GM12878 (cell line): Measurements from ENCODE around the gene EPHA1. TPM values are rescaled to one million over a fixed set of nuclear protein-coding genes. Genes with fewer than 3 reads are reported as not detected.

Experiments used
- ATAC-seq: fragments of 200-7000 bp; cut with Tn5 transposase; 3 replicates; pipeline ENCODE4 v1.9.1; 2020; ENCODE audit warnings: mild to moderate bottlenecking, moderate library complexity
- BruUV-seq: library from RNA; stranded (reverse); fragments of 400-500 nt; replicated peaks from 2 replicates; lab custom pipeline; 2021; lab: Mats Ljungman, UMichigan
- CTCF ChIA-PET: fragments of 300-600 bp; sonication (Branson Sonifier 250); formaldehyde crosslinking; extraction: SDS; loops from one replicate; lab custom pipeline; 2021; ENCODE audit warnings: inconsistent platforms; lab: Yijun Ruan, JAX
- POLR2A ChIA-PET: fragments of 350-600 bp; formaldehyde crosslinking; extraction: SDS; loops from one replicate; lab custom pipeline; 2021; ENCODE audit warnings: inconsistent platforms; lab: Charles Lee
- RAD21 ChIA-PET: fragments of 300-600 bp; sonication (Branson Sonifier 250); formaldehyde crosslinking; loops from one replicate; lab custom pipeline; 2023; ENCODE audit warnings: antibody characterized with exemption; ENCODE audit not compliant: unreplicated experiment; lab: Charles Lee
- SMC1A ChIA-PET: fragments of 300-600 bp; sonication (Branson Sonifier 250); formaldehyde crosslinking; loops from one replicate; lab custom pipeline; 2023; ENCODE audit not compliant: unreplicated experiment, uncharacterized antibody; lab: Charles Lee
- DNase-seq: peaks from one replicate; pipeline ENCODE4 v3.0.0-alpha.2; 2011; ENCODE audit warnings: low read depth, low spot score
- FAIRE-seq: peaks from 3 replicates; lab custom pipeline; 2011; peaks lifted over from hg19 to GRCh38; lab: Jason Lieb, UNC
- H2AFZ ChIP-seq: 2 replicates; pipeline ENCODE4 v1.6.0; 2011; ENCODE audit warnings: low read depth, low read length, control low read depth; ENCODE audit not compliant: control insufficient read depth
- H3K27ac ChIP-seq: 2 replicates; pipeline ENCODE4 v1.5.1; 2011; ENCODE audit warnings: control low read depth; ENCODE audit not compliant: control insufficient read depth, insufficient read depth
- H3K27me3 ChIP-seq, 2 experiments: replicated peaks in 1 of 2; 2 replicates each; pipeline versions ENCODE4 v1.6.0 to v1.6.1; 2011; ENCODE audit warnings: low read length in 1 of 2; ENCODE audit not compliant: control insufficient read depth in 2 of 2, insufficient read depth in 2 of 2
- H3K36me3 ChIP-seq, 2 experiments: 2 replicates each; pipeline ENCODE4 v1.5.1; 2011; ENCODE audit warnings: low read length in 1 of 2; ENCODE audit not compliant: control insufficient read depth in 2 of 2, insufficient read depth in 2 of 2
- H3K4me1 ChIP-seq: 2 replicates; pipeline ENCODE4 v1.6.1; 2011; ENCODE audit warnings: mild to moderate bottlenecking, low read length, moderate library complexity, mixed read lengths; ENCODE audit not compliant: control insufficient read depth, insufficient read depth
- H3K4me2 ChIP-seq: 2 replicates; pipeline ENCODE4 v1.6.0; 2011; ENCODE audit warnings: control low read depth; ENCODE audit not compliant: control insufficient read depth, insufficient read depth
- H3K4me3 ChIP-seq: fragments of 200-600 bp; sonication (generic); 2 replicates; pipeline ENCODE4 v1.5.1; 2016
- H3K79me2 ChIP-seq: 2 replicates; pipeline ENCODE4 v1.6.0; 2011; ENCODE audit warnings: low read length; ENCODE audit not compliant: control insufficient read depth, insufficient read depth
- H3K9ac ChIP-seq: 2 replicates; pipeline ENCODE4 v1.8.0; 2011; ENCODE audit warnings: low read length, control low read depth, mixed read lengths; ENCODE audit not compliant: control insufficient read depth, insufficient read depth
- H3K9me3 ChIP-seq: replicated peaks from 3 replicates; pipeline ENCODE4 v1.5.1; 2011; ENCODE audit warnings: mild to moderate bottlenecking, low read length; ENCODE audit not compliant: control insufficient read depth, insufficient read depth
- H4K20me1 ChIP-seq: 2 replicates; pipeline ENCODE4 v1.6.0; 2011; ENCODE audit not compliant: control insufficient read depth, insufficient read depth
- CHD4 ChIP-seq: fragments of 200-600 bp; sonication (generic); IDR thresholded peaks from 2 replicates; pipeline ENCODE4 v1.6.1; 2016; ENCODE audit warnings: mild to moderate bottlenecking
- E4F1 ChIP-seq: fragments of 450-650 bp; IDR thresholded peaks from 2 replicates; pipeline ENCODE4 v1.6.1; 2018; ENCODE audit warnings: borderline replicate concordance, mild to moderate bottlenecking; ENCODE audit not compliant: partially characterized antibody
- HDGF ChIP-seq: fragments of 450-650 bp; IDR thresholded peaks from 2 replicates; pipeline ENCODE4 v1.6.1; 2016; ENCODE audit warnings: antibody characterized with exemption
- NR2C2 ChIP-seq: IDR thresholded peaks from 2 replicates; pipeline ENCODE4 v1.6.1; 2011; ENCODE audit warnings: borderline replicate concordance, low read depth; ENCODE audit not compliant: control insufficient read depth, insufficient read length
- NR2F1 ChIP-seq: fragments of 450-650 bp; conservative IDR thresholded peaks from 2 replicates; pipeline ENCODE4 v1.6.1; 2017; ENCODE audit warnings: mild to moderate bottlenecking
- STAT1 ChIP-seq: fragments of 450-650 bp; conservative IDR thresholded peaks from 2 replicates; pipeline ENCODE4 v1.6.1; 2014; ENCODE audit warnings: antibody characterized with exemption, mild to moderate bottlenecking
- ZSCAN29 ChIP-seq: fragments of 450-650 bp; IDR thresholded peaks from 2 replicates; pipeline ENCODE4 v1.6.1; 2017; ENCODE audit warnings: mild to moderate bottlenecking, moderate library complexity
- WGBS: methylation state at CpG from one replicate; pipeline ENCODE4 v1.1.6; 2016; ENCODE audit warnings: low lambda C conversion rate; ENCODE audit not compliant: insufficient replicate concordance, insufficient coverage; ENCODE audit errors: missing lambda C conversion rate; 5-methylcytosine and 5-hydroxymethylcytosine counted together
- in situ Hi-C: fragments of 300-500 bp; cut with MboI; formaldehyde crosslinking; loops from 9 replicates; pipeline ENCODE4 v1.14.3; 2018; ENCODE audit warnings: mixed read lengths
- intact Hi-C: fragments of 100-400 bp; cut with micrococcal nuclease; formaldehyde crosslinking; loops from one replicate; pipeline ENCODE4 v1.14.2; 2022; ENCODE audit not compliant: unreplicated experiment
- polyA plus RNA-seq, 11 experiments: library from polyadenylated mRNA; depleted of rRNA in 4 of 11; unstranded in 6 of 11; stranded (reverse) in 5 of 11; fragments of >200 nt; fragmentation: Nextera tagmentation in 4 of 11; fragmentation: Illumina TruSeq in 1 of 11; extraction: Ambion mirVana in 4 of 11; extraction: Trizol in 1 of 11; gene quantifications; 1 replicate in 1 of 11; 2 replicates in 10 of 11; pipeline versions ENCODE4 v1.2.1 to v1.2.3, GENCODE V29; 2011 to 2016; ENCODE audit warnings: inconsistent platforms in 2 of 11, missing spikeins in 2 of 11, low read depth in 1 of 11
- total RNA-seq, 4 experiments: library from RNA; depleted of rRNA in 3 of 4; stranded (reverse); fragments of >200 nt in 3 of 4; fragmentation: Illumina TruSeq in 1 of 4; extraction: Trizol in 1 of 4; gene quantifications; 2 replicates each; pipeline versions ENCODE4 v1.2.1 to v1.2.3, GENCODE V29; 2013 to 2021
- TF ChIP-seq, protein P1 (sequence below): IDR thresholded peaks from 2 replicates; pipeline ENCODE4 v1.6.1; 2011; ENCODE audit warnings: low read depth, mild to moderate bottlenecking, low read length, moderate library complexity, borderline replicate concordance; ENCODE audit errors: extremely low read depth

Gene EPHA1
- total and polyA plus RNA-seq, 10 of the 15 experiments (the other 5 are each of a cell fraction or from before 2014, with no cell fraction given), result 0.11 to 0.35 (median 0.24) TPM; not detected in 6

- in situ Hi-C loops (no loop called here), intact Hi-C loops (no loop called here)
- ChIA-PET POLR2A (no interaction called here), SMC1A (no interaction called here), CTCF (interaction anchor here (0.6 to 1.5 kb wide), 2 partner anchors 18 to 137 kb away, joined by 3 read pairs; no protein-coding TSS in a partner anchor), RAD21 (interaction anchor here (0.6 kb wide), 1 partner anchor 17 kb away, joined by 3 read pairs; no protein-coding TSS in a partner anchor)
- Histone ChIP-seq H4K20me1 (no peaks in the 10 kb centered on the region), H3K27ac (no peak overlapping the region), H3K4me1 (no peaks in the 10 kb centered on the region), H3K4me3 (no peak overlapping the region), H3K4me2 (no peak overlapping the region), H3K27me3 (no peaks in the 10 kb centered on the region), H3K79me2 (no peaks in the 10 kb centered on the region), H3K9ac (no peak overlapping the region), H3K9me3 (no peaks in the 10 kb centered on the region), H2AFZ (no peak overlapping the region), H3K36me3 (no peaks in the 10 kb centered on the region)
- ATAC-seq (no peak), DNase-seq (no peak), FAIRE-seq (no peak)
- WGBS, result 45% methylated on average over 16 of the region's 16 CpGs
- BruUV-seq, result no TSS peak
- no peak for TF ChIP-seq STAT1
Measured at GRCh38 chr7:143397710-143398530, 10.7 kb downstream of the EPHA1 start.

- SMC1A ChIA-PET, result interaction anchor here (1.2 to 1.5 kb wide), 2 partner anchors 12 to 13 kb away, joined by 3 read pairs; no protein-coding TSS in a partner anchor
- Histone ChIP-seq H3K4me1 (no peaks in the 10 kb centered on the region), H3K4me2 (no peak overlapping the region), H3K27ac (no peak overlapping the region), H3K9me3 (no peaks in the 10 kb centered on the region), H3K36me3 (no peaks in the 10 kb centered on the region; a peak in 1 of 4 replicates), H3K27me3 (no peaks in the 10 kb centered on the region), H4K20me1 (no peaks in the 10 kb centered on the region), H2AFZ (no peak overlapping the region), H3K79me2 (no peaks in the 10 kb centered on the region), H3K9ac (no peak overlapping the region), H3K4me3 (no peak overlapping the region)
- in situ Hi-C loops (no loop called here), intact Hi-C loops (no loop called here)
- ATAC-seq, result no peak
- FAIRE-seq, result no peak
- RAD21 ChIA-PET, result no interaction called here
- no peak for DNase-seq
- POLR2A ChIA-PET, result no interaction called here
- CTCF ChIA-PET, result interaction anchor here (0.6 to 1.5 kb wide), 2 partner anchors 17 to 136 kb away, joined by 3 read pairs; no protein-coding TSS in a partner anchor
- WGBS, result 52% methylated on average over 28 of the region's 28 CpGs
- no TSS peak for BruUV-seq
- TF ChIP-seq, protein P1, sequence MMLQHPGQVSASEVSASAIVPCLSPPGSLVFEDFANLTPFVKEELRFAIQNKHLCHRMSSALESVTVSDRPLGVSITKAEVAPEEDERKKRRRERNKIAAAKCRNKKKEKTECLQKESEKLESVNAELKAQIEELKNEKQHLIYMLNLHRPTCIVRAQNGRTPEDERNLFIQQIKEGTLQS, result no peak
- TF ChIP-seq NR2C2 (no peak), CHD4 (no peak), HDGF (no peak), NR2F1 (no peak), E4F1 (no peak), ZSCAN29 (no peak)
Measured at GRCh38 chr7:143396625-143397556, 11.8 kb downstream of the EPHA1 start.
